ENCODE results near the gene BRCA2.

Gene BRCA2, protein sequence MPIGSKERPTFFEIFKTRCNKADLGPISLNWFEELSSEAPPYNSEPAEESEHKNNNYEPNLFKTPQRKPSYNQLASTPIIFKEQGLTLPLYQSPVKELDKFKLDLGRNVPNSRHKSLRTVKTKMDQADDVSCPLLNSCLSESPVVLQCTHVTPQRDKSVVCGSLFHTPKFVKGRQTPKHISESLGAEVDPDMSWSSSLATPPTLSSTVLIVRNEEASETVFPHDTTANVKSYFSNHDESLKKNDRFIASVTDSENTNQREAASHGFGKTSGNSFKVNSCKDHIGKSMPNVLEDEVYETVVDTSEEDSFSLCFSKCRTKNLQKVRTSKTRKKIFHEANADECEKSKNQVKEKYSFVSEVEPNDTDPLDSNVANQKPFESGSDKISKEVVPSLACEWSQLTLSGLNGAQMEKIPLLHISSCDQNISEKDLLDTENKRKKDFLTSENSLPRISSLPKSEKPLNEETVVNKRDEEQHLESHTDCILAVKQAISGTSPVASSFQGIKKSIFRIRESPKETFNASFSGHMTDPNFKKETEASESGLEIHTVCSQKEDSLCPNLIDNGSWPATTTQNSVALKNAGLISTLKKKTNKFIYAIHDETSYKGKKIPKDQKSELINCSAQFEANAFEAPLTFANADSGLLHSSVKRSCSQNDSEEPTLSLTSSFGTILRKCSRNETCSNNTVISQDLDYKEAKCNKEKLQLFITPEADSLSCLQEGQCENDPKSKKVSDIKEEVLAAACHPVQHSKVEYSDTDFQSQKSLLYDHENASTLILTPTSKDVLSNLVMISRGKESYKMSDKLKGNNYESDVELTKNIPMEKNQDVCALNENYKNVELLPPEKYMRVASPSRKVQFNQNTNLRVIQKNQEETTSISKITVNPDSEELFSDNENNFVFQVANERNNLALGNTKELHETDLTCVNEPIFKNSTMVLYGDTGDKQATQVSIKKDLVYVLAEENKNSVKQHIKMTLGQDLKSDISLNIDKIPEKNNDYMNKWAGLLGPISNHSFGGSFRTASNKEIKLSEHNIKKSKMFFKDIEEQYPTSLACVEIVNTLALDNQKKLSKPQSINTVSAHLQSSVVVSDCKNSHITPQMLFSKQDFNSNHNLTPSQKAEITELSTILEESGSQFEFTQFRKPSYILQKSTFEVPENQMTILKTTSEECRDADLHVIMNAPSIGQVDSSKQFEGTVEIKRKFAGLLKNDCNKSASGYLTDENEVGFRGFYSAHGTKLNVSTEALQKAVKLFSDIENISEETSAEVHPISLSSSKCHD (N-terminal part only)

DNA sequence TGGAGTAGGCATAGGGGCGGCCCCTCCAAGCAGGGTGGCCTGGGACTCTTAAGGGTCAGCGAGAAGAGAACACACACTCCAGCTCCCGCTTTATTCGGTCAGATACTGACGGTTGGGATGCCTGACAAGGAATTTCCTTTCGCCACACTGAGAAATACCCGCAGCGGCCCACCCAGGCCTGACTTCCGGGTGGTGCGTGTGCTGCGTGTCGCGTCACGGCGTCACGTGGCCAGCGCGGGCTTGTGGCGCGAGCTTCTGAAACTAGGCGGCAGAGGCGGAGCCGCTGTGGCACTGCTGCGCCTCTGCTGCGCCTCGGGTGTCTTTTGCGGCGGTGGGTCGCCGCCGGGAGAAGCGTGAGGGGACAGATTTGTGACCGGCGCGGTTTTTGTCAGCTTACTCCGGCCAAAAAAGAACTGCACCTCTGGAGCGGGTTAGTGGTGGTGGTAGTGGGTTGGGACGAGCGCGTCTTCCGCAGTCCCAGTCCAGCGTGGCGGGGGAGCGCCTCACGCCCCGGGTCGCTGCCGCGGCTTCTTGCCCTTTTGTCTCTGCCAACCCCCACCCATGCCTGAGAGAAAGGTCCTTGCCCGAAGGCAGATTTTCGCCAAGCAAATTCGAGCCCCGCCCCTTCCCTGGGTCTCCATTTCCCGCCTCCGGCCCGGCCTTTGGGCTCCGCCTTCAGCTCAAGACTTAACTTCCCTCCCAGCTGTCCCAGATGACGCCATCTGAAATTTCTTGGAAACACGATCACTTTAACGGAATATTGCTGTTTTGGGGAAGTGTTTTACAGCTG, at the start of gene BRCA2, which contains the start of gene ZAR1L:
TSS of gene BRCA2 (plus strand) at position 271 of the 790 bp plus-strand sequence. CDS start 953 bp downstream, outside the sequence.
TSS of gene ZAR1L (minus strand) at position 126 of the 790 bp plus-strand sequence. CDS start 3,438 bp downstream, outside the sequence.
- peak; percentile 83 for DNase-seq (ENCODE audit: low spot score)

DNA sequence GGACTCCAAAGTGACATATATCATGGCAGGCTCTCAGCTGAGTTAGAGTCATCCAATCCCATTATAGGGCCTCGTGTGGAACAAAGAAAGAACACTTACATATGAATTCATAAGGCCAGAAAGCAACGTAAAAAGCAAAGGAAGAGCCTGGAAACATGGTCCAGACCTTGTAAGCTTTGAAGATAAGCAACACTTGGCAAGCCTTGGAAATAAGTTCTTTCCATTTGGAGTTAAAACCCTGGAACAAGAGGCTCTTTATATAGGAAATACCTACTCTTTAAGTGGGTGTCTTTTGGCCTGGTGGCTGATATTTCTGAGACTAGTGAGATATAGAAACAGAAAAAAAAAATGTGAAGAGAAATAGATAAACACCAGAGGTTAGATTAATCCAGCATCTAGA, 49.6 kb upstream of the BRCA2 start:
- no peak for DNase-seq (ENCODE audit: low spot score)

DNA sequence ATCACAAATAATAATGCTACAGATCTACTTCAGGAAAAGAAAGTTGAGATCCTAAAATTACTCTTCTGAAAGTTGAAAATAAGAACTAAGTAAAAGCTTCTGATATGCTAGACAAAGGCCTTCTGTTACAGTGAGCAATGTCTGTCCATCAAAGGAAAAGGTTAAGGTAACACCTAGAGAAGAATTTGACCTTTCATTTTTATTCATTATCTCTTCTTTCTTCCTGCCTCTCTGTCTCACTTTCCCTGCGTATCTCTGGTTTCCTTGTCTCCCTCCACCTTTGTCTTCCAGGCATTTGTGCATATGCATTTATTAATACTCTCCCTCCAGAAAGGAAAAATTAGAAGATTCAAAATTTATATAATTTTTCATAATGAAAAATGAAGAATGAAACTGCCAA, 49.2 kb upstream of the BRCA2 start:
- DNase-seq (ENCODE audit: low spot score), result no peak

DNA sequence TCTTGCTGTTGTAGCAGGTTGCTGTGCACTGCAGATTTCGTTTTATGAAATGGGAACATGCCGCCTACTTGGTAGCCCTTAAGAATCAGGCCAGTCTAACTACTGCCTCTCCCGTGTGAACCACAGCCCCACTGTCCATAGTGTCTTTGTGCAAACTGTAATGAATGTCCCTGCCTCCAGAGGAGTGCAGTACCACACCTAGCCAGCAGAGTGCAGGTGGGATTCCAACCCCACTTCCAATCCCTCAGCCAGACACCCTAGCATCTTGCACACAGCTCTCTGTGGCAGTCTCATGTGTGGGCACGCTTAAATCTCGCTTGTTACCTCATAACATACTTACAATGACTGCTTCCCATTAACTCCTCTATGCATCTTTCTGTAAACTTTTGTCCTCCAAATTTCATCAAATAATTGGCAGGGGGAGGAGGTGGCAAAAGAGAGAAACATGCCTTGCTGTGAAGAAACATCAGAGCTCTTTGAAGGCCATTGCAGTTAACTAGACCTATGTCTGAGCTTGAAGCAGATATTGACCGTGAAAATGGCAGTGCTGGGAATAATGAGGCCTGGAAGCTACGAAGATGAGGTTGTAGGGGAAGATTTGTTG, 47.4 kb upstream of the BRCA2 start:
- peak; percentile 15 for DNase-seq (ENCODE audit: low spot score)

DNA sequence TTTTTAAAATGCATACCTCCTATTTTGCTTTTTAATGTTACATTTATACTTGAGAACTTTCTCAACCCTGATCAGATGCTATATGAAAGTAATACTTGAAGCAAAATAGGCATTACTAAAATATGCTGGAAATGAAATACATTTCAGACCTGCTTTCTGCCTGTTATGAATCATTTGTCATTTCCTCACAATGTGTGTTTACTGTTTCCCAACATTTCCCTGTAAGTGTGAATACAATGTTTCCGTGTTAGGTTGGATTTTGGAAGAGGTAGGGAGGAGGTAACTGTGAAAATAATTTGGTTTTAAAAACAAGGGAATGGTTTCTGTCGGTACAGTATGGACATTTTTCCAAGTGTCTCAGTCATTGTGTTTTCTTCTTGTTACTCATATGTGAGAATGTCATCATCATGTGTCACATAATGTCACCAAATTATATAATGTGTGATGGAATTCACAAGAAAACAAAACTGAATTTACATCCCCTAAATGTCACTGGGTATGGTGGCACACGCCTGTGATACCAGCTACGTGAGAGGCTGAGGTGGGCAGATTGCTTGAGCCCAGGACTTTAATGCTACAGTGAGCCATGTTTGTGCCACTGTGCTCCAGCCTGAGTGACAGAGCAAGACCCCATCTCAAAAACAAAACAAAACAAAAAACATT, 43.2 kb upstream of the BRCA2 start:
- no peak for DNase-seq (ENCODE audit: low spot score)

DNA sequence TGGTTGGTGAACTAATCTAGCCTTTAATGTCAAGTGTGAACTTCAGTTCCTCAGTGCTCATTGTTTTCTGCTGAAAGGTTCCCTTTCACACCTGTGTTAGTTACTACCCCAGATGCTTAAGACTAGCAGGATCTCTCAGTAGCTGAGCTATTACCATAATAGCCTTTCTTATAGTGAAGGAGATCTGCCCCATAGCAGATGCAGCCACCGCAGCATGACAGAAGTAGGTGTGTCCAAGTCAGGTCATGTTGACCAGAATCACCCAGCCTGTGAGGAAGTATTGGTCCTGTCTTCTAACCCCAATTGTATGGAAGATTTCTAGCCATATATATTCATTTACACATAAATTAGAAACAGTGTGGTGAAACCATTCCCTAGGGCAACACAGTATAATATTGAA, 37.5 kb upstream of the BRCA2 start:
- DNase-seq (ENCODE audit: low spot score), result no peak

DNA sequence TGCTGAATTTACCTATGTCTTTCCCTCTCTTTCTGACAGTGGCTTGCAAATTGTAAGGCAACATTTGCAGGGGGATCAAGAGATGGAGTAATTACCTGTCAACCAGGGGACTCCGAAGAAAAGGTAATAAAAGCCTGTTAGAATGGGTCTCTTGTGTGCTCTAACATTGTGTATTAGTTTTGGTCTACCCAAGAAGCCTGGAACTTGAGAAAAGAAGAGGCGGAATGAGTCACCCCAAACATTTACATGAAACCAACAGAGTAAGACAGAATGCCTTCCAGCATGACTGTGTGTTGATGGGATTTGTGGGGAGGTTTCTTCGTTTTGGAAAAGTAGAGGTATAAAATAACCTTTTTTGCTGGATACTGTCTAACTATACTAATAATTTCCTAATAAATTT, 36.9 kb upstream of the BRCA2 start:
- DNase-seq (ENCODE audit: low spot score), result no peak

DNA sequence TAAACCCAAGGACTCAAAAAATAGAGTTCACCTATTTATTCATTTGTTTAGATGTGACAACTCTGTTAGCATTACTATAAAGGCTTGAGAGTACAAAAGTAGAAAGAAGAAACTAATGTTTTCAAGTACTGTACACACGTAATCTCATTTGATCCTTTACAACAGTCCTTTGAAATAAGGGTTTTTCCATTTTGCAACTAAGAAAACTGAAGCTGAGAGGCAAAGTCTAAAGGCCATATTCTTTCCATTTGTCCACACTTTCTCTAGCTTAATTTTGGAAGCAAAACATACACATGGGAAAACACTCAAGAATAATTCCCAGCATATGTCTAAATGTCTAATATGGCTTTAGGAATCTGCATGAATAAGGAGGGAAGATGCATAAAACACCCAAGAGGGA, 34.2 kb upstream of the BRCA2 start:
- no peak for DNase-seq (ENCODE audit: low spot score)

DNA sequence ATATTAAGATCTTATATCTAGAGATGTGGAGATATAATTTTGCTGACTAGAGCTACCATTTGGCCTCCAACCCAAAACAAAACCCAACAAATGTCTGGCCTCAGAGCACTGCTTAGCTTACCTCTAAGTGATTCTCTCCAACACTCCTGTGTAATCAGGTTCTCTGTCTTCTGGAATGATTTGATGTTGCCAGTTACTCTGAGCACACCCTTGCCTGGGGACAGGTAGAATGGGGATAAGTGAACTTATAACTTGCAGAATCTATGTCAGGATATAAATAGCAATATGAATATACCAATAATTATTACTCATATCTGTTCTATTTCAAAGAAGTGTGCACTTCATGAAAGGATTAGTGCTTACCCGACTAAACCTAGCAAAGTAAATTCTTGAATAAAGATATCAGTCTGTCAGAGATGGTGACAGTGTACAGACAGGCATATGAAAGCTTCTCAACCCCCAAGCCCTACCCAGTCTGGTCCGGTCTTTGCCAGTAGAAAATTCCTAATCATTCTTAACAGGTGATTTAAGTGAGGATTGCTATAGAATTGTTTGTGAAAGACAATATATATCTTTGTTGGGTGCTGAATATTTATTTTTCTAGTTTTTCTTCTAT, 33.1 kb upstream of the BRCA2 start:
- DNase-seq (ENCODE audit: low spot score), result no peak

DNA sequence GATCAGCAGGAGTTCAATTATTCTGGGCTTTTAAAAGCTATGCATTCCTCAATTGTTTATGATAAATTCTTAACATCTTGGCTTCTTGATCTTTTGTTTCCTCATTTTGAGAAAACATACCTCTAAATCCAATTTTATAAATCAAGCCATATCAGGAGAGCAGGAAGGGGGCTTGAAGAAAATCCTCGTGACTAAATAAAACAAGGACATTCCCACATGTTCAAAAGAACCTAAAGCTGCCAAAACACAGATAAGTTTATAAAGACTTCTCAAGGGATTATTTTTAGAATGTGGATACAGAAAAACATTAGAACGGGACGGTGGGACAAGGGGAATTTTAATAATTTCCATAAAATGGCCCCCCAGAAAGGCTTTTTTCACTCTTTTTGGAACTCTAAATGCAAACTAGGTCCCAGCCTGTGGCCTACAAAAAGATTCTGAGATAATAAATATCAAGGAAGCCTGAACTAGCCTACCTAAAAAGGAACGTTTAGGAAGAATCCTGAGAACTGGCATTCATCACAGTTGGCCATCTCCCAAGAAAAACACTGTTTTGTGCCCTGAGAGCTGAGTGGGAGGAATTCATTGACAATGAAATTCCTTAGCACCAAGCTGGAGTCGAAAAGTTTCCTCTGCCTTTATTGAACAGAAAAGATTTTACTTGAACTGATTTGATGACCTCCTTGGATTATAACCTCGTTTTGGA, 30.2 kb upstream of the BRCA2 start:
- no peak for DNase-seq (ENCODE audit: low spot score)

DNA sequence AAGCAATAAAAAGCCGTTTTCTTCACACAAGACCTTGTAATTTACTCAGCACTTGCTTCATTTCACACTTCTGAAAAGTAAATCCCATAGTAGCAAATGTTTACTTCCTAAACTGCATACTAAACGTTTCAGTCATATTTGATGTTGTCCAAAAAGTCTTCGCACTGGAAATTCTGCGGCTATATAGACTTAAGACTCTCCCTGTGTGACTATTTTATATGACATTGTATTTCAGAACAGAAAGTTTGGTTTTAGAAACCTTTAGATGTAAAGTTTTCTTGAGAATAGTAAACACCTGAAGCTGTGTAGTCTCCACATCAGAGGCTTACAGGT, 29.7 kb upstream of the BRCA2 start:
- no peak for DNase-seq (ENCODE audit: low spot score)

DNA sequence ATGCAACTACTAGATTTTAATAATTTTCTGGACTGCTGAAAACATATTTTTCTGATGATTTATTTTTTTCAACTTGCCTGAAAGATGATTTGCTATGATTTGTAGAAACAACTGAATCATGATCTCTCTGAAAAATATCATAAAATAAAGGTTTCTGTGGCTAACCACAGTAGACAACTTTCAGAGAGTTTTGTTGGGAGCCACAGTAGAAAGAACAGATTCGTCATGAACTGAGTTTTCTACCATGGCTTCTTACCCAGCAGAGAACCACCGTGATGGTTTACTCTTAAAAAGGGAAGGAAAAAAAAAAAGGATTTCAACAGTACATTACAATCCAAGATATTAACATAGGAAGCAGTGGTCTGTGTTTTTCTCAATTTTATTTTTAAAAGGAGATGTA, 18.1 kb upstream of the BRCA2 start:
- no peak for DNase-seq (ENCODE audit: low spot score)

DNA sequence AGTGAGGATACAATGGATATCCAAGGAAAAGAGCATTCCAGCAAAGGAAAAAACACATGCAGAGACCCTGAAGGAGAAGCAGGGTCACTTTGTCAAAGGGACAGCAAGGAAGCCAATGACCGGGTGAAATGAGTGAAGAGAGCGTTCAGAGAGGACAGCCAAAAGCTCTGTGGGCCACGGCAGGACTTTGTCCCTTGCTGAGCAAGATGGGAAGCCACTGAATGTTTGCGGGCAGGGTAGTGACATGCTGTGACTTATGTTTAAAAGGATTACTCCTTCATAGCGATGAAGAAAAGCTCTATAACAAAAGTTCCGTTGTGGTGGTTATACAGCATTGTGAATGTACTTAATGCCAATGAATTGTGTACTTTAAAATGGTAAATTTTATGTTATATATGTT, 16.6 kb upstream of the BRCA2 start:
- DNase-seq (ENCODE audit: low spot score), result no peak

DNA sequence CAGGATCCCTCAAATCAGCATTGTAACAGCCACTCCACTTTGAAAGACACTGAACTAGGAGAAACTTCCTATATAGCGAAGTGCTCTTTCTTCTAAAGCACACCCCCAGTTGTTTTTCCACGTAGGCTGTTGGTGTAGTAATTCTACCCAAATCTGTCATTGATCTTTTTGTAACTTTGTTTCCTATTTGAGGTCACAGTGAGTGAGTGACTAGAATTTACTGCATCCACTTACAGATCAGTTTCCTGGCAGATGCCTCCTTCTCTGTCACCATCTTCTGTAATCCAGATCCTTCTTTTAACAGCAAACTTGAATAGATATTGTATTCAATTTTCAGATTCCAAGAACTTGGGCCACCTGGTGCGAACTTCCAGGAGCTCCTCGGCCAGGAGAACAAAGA, 15.4 kb upstream of the BRCA2 start:
- DNase-seq (ENCODE audit: low spot score), result no peak

DNA sequence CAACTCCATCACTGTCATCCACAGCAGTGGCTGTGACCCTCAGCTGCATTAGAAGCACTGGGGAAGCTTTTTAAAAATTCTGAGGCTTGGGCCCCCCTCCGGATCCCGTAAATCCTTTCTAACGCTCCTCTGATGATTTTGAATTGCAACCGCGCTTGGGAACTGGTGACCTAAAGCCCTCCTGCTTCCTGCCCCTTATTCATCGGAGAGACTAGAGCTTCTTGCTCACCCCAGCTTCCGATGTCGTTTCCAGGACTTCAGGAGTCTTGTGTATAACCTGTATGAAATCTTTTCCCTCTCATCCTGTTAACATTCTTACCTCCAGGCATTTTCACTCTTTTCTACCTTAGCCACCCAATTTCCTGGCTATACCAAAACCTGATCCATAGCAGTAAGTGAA, 14.9 kb upstream of the BRCA2 start:
- DNase-seq (ENCODE audit: low spot score), result no peak

DNA sequence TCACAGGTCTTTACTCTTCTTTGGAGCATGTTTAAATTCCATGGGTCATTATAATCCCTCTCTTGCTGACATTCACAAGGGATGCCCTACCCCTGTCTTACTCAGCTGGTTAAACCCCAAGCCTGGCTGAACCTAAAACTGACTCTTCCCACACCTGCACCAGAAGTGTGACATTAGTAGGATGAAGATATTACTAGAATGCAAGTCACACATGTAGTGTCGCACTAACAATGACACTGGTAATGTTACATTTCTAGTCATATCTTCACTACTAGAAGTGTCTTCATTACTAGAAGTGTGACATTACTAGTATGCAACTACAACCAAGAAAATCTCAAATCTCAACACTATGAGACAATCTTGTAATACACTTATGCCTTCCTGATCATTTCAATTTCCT, 14.4 kb upstream of the BRCA2 start:
- no peak for DNase-seq (ENCODE audit: low spot score)

DNA sequence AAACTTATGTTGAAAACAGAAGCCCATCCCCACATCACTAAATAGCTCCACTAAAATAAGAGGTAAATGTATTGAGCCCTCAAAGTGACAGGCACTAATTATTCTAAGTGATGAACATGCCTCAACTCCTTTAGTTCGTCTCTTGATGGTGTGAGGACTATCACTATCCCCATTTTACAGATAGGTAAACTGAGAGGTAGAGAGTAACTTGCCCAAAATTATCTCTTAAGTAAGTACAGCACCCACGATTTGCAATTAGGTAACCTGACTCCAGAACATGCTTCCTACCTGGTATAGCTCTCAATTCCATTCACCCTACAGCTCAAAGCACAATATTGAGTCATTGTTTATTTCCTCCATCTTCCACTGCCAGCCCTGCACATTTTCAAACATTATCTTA, 12.8 kb upstream of the BRCA2 start:
- no peak for DNase-seq (ENCODE audit: low spot score)

DNA sequence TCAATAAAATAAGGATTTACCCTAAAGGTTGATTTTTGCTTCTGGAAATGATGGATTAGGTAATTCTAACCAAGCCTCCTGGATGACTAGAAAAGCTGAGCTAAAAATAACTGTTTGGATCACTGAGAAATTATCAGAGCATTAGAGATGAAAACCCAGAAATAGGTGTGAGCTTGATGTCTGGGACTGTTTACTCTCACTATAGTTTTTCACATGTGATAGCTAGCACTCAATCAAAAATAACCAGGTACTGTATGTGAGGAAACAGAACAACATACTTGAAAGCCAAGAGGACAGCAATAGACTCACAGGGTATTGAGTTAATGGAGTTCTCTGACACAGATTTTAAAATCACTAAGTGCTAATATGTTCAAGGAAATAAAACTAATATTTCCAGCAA, 9.7 kb upstream of the BRCA2 start:
- DNase-seq (ENCODE audit: low spot score), result no peak

DNA sequence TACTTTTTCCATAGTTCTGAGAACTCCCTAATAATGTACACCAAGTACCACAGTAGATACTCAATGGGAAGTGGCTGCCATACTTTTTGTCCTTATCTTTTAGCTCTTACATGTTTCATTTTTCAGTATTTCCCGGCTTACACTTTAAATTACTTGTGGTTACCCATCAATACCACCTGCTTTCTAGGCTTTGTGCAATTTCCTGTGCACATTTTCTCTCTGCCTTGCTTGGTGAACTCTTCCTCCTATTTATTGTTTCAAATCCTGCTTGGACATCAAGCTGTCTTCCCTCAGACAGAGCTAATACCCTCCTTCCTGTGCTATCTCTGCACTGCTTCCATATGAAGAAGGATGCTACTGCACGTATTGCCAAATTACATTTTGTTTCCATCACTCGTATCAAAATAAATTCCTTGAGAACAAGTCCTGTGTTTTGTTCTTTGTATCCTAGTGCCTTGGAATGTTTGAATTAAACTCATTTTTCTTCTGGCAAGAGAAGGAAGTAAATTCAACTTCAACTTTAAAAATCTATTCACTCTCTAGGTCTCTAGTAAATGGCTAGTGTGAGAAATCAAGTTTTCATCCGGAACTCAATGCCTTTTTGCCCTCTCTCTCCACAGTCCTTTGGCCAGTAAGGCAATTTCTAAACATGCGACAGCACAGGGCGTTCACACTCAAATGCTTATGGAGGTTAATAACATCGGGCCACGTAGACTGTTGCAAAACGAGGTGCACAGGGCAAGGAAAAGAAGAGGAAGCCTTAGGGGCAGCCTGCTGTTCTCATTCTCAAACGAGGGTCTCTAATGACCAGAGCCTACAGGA, 5.8 kb upstream of the BRCA2 start:
- no peak for DNase-seq (ENCODE audit: low spot score)
